Endothelial cell of umbilical vein (primary cell): ENCODE data around the gene NAV3. TPM values are rescaled to one million over a fixed set of nuclear protein-coding genes. Genes with fewer than 3 reads are reported as not detected.

ENCODE experiments used
- BruUV-seq: library from RNA; stranded (reverse); fragments of 400-500 nt; replicated peaks from 2 replicates; lab custom pipeline; 2021; lab: Mats Ljungman, UMichigan
- CTCF ChIA-PET: fragments of 300-600, 350-600 bp; sonication (Branson Sonifier 250); formaldehyde crosslinking; loops from one replicate; lab custom pipeline; 2021; ENCODE audit warnings: antibody characterized with exemption, inconsistent platforms; lab: Charles Lee
- POLR2A ChIA-PET: fragments of 300-600, 350-600 bp; sonication (Branson Sonifier 250); formaldehyde crosslinking; loops from one replicate; lab custom pipeline; 2021; ENCODE audit warnings: antibody characterized with exemption, inconsistent platforms; lab: Charles Lee
- DNase-seq: peaks from one replicate; pipeline ENCODE4 v3.0.0-alpha.2; 2011; ENCODE audit warnings: low read depth, low spot score
- FAIRE-seq: peaks from 2 replicates; lab custom pipeline; 2011; peaks lifted over from hg19 to GRCh38; lab: Jason Lieb, UNC
- H2AFZ ChIP-seq: 2 replicates; pipeline ENCODE4 v1.6.0; 2012; ENCODE audit warnings: low read depth, low read length, control low read depth, inconsistent platforms
- H3K27ac ChIP-seq: 2 replicates; pipeline ENCODE4 v1.5.1; 2011; ENCODE audit warnings: low read depth, mild to moderate bottlenecking, control low read depth, low read length, moderate library complexity; ENCODE audit not compliant: insufficient read depth
- H3K27me3 ChIP-seq, 2 experiments: 2 replicates each; pipeline versions ENCODE4 v1.6.0 to v1.6.1; 2011; ENCODE audit warnings: low read length in 2 of 2, mixed read lengths in 1 of 2; ENCODE audit not compliant: control insufficient read depth in 2 of 2, insufficient read depth in 2 of 2
- H3K36me3 ChIP-seq, 2 experiments: 2 replicates in 1 of 2; 3 replicates in 1 of 2; pipeline ENCODE4 v1.5.1; 2011; ENCODE audit warnings: low read length in 2 of 2, mild to moderate bottlenecking in 1 of 2, moderate library complexity in 1 of 2; ENCODE audit not compliant: control insufficient read depth in 2 of 2, insufficient read depth in 2 of 2; ENCODE audit errors: extremely low read depth in 1 of 2
- H3K4me1 ChIP-seq: 3 replicates; pipeline ENCODE4 v1.5.1; 2011; ENCODE audit warnings: mild to moderate bottlenecking, low read length; ENCODE audit not compliant: control insufficient read depth, insufficient read depth; ENCODE audit errors: extremely low read depth
- H3K4me2 ChIP-seq: 2 replicates; pipeline ENCODE4 v1.6.1; 2011; ENCODE audit warnings: low read length, control low read depth, mixed read lengths; ENCODE audit not compliant: insufficient read depth
- H3K4me3 ChIP-seq, 3 experiments: fragments of 200-600 bp in 1 of 3; sonication (generic), shearing (Covaris generic) in 1 of 3; replicated peaks in 1 of 3; 2 replicates each; pipeline ENCODE4 v1.5.1; 2011 to 2016; ENCODE audit warnings: control low read depth in 3 of 3, low read length in 3 of 3, mild to moderate bottlenecking in 2 of 3, inconsistent platforms in 1 of 3, low read depth in 1 of 3, moderate library complexity in 1 of 3; ENCODE audit not compliant: insufficient read depth in 1 of 3
- H3K79me2 ChIP-seq: 2 replicates; pipeline ENCODE4 v1.6.0; 2012; ENCODE audit warnings: low read length, inconsistent platforms; ENCODE audit not compliant: control insufficient read depth, insufficient read depth
- H3K9ac ChIP-seq: replicated peaks from 2 replicates; pipeline ENCODE3; 2011; ENCODE audit warnings: low read length, control low read depth; ENCODE audit not compliant: insufficient read depth; ENCODE audit errors: extremely low read depth
- H3K9me1 ChIP-seq: replicated peaks from 3 replicates; pipeline ENCODE4 v1.6.0; 2011; ENCODE audit warnings: mild to moderate bottlenecking, low read length; ENCODE audit not compliant: control insufficient read depth, insufficient read depth; ENCODE audit errors: extremely low read depth
- H3K9me3 ChIP-seq: replicated peaks from 2 replicates; pipeline ENCODE4 v1.5.1; 2012; ENCODE audit warnings: low read length, inconsistent platforms; ENCODE audit not compliant: control insufficient read depth, insufficient read depth
- H4K20me1 ChIP-seq: replicated peaks from 2 replicates; pipeline ENCODE3; 2011; ENCODE audit warnings: mild to moderate bottlenecking, low read length; ENCODE audit not compliant: control insufficient read depth, insufficient read depth; ENCODE audit errors: extremely low read depth
- EZH2 ChIP-seq: IDR thresholded peaks from 2 replicates; pipeline ENCODE4 v1.6.1; 2012; ENCODE audit warnings: borderline replicate concordance, low read depth, mild to moderate bottlenecking, moderate library complexity, low read length, inconsistent platforms; ENCODE audit not compliant: severe bottlenecking
- FOS ChIP-seq: IDR thresholded peaks from 2 replicates; pipeline ENCODE4 v1.6.1; 2011; ENCODE audit warnings: mild to moderate bottlenecking, low read length, moderate library complexity, borderline replicate concordance; ENCODE audit not compliant: insufficient read depth
- GATA2 ChIP-seq: IDR thresholded peaks from 2 replicates; pipeline ENCODE4 v1.7.0; 2011; ENCODE audit warnings: low read depth, mild to moderate bottlenecking, moderate library complexity, mixed read lengths, low read length; ENCODE audit not compliant: insufficient read length, insufficient read depth
- MYC ChIP-seq: IDR thresholded peaks from one replicate; pipeline ENCODE4 v1.6.1; 2011; ENCODE audit warnings: mild to moderate bottlenecking, low read depth, low read length
- POLR2A ChIP-seq: IDR thresholded peaks from 2 replicates; pipeline ENCODE4 v1.6.1; 2012; ENCODE audit warnings: low read depth, mild to moderate bottlenecking, control low read depth, low read length
- dilution Hi-C: fragments of 300-500 bp; cut with MboI; formaldehyde crosslinking; loops from one replicate; pipeline ENCODE4 v1.15.0; 2019; ENCODE audit warnings: low sequenced_read_pairs; ENCODE audit not compliant: extremely low pct_ligation_motif_present
- intact Hi-C: fragments of 100-400 bp; cut with micrococcal nuclease; formaldehyde crosslinking; loops from one replicate; pipeline ENCODE4 v1.10.0; 2022
- polyA plus RNA-seq, 4 experiments: library from polyadenylated mRNA; depleted of rRNA in 3 of 4; stranded (reverse) in 3 of 4; unstranded in 1 of 4; fragments of >200 nt; gene quantifications; 2 replicates each; pipeline versions ENCODE4 v1.2.1 to v1.2.3, GENCODE V29; 2011 to 2012; ENCODE audit warnings: missing spikeins in 1 of 4
- total RNA-seq: library from RNA; stranded (reverse); gene quantifications from 2 replicates; pipeline ENCODE4 v1.2.3, GENCODE V29; 2021
- TF ChIP-seq, protein P1 (sequence below), 2 donors: IDR thresholded peaks; 1 replicate in 1 of 2; 2 replicates in 1 of 2; pipeline ENCODE4 v1.5.1; 2011; ENCODE audit warnings: low read length in 2 of 2, mild to moderate bottlenecking in 2 of 2, moderate library complexity in 2 of 2, control low read depth in 1 of 2, inconsistent platforms in 1 of 2, low read depth in 1 of 2; ENCODE audit not compliant: insufficient read depth in 1 of 2; ENCODE audit errors: extremely low read depth in 1 of 2

Gene NAV3
- total and polyA plus RNA-seq, 2 donors (not counting 3 experiments of a cell fraction or from before 2014, with no cell fraction given): 6.7 to 40.1 TPM

DNA sequence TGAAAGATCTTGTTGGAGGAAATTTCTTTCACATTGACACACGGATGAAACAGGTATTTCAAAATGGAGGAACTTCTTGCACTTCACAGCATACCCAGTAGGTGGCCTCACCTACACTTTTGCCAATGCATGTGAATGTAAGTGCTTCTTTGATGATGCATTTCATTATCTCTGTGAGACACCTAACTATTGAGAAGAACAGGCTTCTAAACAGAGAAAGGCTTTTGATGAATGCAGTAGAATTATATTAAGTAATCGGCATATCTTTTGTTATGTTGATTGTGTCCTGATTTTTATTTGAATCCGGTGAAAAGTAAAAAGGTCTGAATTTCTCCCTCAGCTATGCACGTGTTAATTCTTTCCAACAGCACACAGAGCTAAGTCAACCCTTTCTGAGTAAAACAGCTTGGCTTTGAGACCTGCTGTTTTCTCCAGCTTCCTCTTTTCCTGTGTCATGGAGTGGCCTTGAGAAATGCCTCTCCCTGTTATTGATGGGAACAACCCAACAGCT lies 399.0 kb downstream of the NAV3 start:
- peak overlapping the region; percentile 90 for H2AFZ ChIP-seq
- no TSS peak for BruUV-seq
- H3K4me3 ChIP-seq: no peak overlapping the region
- DNase-seq: peak; percentile 47
- no peak overlapping the region for H3K27ac ChIP-seq
- peak overlapping the region; percentile 28 for H3K4me2 ChIP-seq
- dilution Hi-C loops: no loop called here
- peak; percentile 65 for FAIRE-seq
- H3K36me3 ChIP-seq: no peaks in the 10 kb centered on the region
- no peak overlapping the region for H3K9ac ChIP-seq
- H3K4me1 ChIP-seq: no peaks in the 10 kb centered on the region
- H3K9me1 ChIP-seq: no peaks in the 10 kb centered on the region
- ChIA-PET CTCF (interaction anchor here (0.7 to 4.1 kb wide), 13 partner anchors 9 to 1144 kb away, joined by 3 to 21 read pairs (median 4); no protein-coding TSS in a partner anchor), POLR2A (no interaction called here)
- no peaks in the 10 kb centered on the region for H3K27me3 ChIP-seq
- H3K79me2 ChIP-seq: no peaks in the 10 kb centered on the region
- TF ChIP-seq, protein P1, sequence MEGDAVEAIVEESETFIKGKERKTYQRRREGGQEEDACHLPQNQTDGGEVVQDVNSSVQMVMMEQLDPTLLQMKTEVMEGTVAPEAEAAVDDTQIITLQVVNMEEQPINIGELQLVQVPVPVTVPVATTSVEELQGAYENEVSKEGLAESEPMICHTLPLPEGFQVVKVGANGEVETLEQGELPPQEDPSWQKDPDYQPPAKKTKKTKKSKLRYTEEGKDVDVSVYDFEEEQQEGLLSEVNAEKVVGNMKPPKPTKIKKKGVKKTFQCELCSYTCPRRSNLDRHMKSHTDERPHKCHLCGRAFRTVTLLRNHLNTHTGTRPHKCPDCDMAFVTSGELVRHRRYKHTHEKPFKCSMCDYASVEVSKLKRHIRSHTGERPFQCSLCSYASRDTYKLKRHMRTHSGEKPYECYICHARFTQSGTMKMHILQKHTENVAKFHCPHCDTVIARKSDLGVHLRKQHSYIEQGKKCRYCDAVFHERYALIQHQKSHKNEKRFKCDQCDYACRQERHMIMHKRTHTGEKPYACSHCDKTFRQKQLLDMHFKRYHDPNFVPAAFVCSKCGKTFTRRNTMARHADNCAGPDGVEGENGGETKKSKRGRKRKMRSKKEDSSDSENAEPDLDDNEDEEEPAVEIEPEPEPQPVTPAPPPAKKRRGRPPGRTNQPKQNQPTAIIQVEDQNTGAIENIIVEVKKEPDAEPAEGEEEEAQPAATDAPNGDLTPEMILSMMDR (IDR thresholded peaks at IDR 0.05; ENCODE audit: extremely low read depth in 1 of 2, insufficient read depth in 1 of 2, low read depth in 1 of 2, low read length in 2 of 2): peak; percentile 56 to 67
- peak; percentile 19 for TF ChIP-seq GATA2
- TF ChIP-seq POLR2A: no peak
- TF ChIP-seq FOS: no peak
- TF ChIP-seq EZH2: no peak
- TF ChIP-seq MYC: no peak
- no peaks in the 10 kb centered on the region for H3K9me3 ChIP-seq
- H4K20me1 ChIP-seq: no peaks in the 10 kb centered on the region
- intact Hi-C loops: loop anchor here (2.0 kb wide), 2 partner anchors 945 to 1145 kb away; no protein-coding TSS in a partner anchor
